Measurements from ENCODE around the gene PLK1. TPM values are rescaled to one million over a fixed set of nuclear protein-coding genes. Genes with fewer than 3 reads are reported as not detected.

The PLK1 gene
- total and polyA plus RNA-seq, 2 of the 13 experiments (the other 11 are each of a cell fraction or from before 2014, with no cell fraction given) = 71.5 to 76.3 TPM

- TF ChIP-seq ZBTB4 (CRISPR knock-in tag; IDR thresholded peaks at IDR 0.05; ENCODE audit: borderline replicate concordance) = peak; percentile 91; the same call in 1 of the 2 replicates
- TF ChIP-seq RXRB (CRISPR knock-in tag; IDR thresholded peaks at IDR 0.05; ENCODE audit: borderline replicate concordance) = peak; percentile 52; the same call in 1 of the 2 replicates
- TF ChIP-seq KDM2A (CRISPR knock-in tag; IDR thresholded peaks at IDR 0.05; ENCODE audit: borderline replicate concordance, low read depth) = peak; percentile 94
- TF ChIP-seq ZUFSP (CRISPR knock-in tag; IDR thresholded peaks at IDR 0.05; ENCODE audit: borderline replicate concordance) = no peak
- TF ChIP-seq HNF1A (IDR thresholded peaks at IDR 0.05; ENCODE audit: low read depth) = peak; percentile 43
- peak; percentile 84; the same call in 1 of the 2 replicates for TF ChIP-seq HNF1A (CRISPR knock-in tag; IDR thresholded peaks at IDR 0.05; ENCODE audit: borderline replicate concordance)
- 0 out of 4 replicates have a peak, but pooled peaks of 1 of the 2 experiments have one; percentile 44 for TF ChIP-seq ATF4 (CRISPR knock-in tag; IDR thresholded peaks at IDR 0.05)
- peak; percentile 95 for TF ChIP-seq ARID4A (CRISPR knock-in tag; IDR thresholded peaks at IDR 0.05; ENCODE audit: borderline replicate concordance)
These were observed 37.5 kb upstream of the PLK1 start, which contains the start of the genes DCTN5 and PALB2 (continued) for GRCh38 chr16:23640931-23641765.

Measured in HepG2 (cell line).